ENCODE measurements around the gene CDH13.

GRCh38 chr16:83066011-83066410 lies 439.2 kb downstream of the CDH13 start:
- TF ChIP-seq POLR2AphosphoS5 (IDR thresholded peaks at IDR 0.05) (no peak), EP300 (IDR thresholded peaks at IDR 0.05) (no peak), POLR2A (IDR thresholded peaks at IDR 0.05) (no peak)
- TF ChIP-seq, protein P1, sequence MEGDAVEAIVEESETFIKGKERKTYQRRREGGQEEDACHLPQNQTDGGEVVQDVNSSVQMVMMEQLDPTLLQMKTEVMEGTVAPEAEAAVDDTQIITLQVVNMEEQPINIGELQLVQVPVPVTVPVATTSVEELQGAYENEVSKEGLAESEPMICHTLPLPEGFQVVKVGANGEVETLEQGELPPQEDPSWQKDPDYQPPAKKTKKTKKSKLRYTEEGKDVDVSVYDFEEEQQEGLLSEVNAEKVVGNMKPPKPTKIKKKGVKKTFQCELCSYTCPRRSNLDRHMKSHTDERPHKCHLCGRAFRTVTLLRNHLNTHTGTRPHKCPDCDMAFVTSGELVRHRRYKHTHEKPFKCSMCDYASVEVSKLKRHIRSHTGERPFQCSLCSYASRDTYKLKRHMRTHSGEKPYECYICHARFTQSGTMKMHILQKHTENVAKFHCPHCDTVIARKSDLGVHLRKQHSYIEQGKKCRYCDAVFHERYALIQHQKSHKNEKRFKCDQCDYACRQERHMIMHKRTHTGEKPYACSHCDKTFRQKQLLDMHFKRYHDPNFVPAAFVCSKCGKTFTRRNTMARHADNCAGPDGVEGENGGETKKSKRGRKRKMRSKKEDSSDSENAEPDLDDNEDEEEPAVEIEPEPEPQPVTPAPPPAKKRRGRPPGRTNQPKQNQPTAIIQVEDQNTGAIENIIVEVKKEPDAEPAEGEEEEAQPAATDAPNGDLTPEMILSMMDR (IDR thresholded peaks at IDR 0.05): no peak
